SK-N-SH (cell line): Measurements from ENCODE around the gene NCAPG.

Experiments used
- TF ChIP-seq, protein P1 (sequence below): fragments of 200-600 bp; sonication (generic); IDR thresholded peaks from 2 replicates; pipeline ENCODE4 v1.6.1; 2017; ENCODE audit warnings: antibody characterized with exemption, mild to moderate bottlenecking, moderate library complexity
- TF ChIP-seq, protein P2 (sequence below): IDR thresholded peaks from 2 replicates; pipeline ENCODE4 v1.4.0; 2012; ENCODE audit warnings: low read depth, borderline replicate concordance

DNA sequence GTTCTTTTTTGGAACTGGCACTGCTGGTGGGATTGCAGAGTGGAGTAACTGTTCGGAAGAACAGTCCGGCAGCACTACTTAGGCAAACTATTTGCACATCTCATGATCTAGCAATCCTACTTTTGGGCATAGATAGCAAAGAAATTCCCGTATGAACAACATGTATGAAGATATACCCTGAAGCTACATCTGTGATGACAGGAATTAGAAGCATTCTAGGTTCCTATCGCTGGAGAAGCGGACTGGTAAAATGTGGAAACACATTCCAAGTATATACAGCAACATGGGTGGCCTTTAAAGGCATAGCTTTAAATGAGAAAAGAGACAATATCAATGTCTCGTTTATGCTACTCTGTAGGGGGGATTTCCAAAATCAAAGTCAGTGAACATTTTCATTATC is 3.3 kb upstream of the NCAPG start:
- TF ChIP-seq, protein P1, sequence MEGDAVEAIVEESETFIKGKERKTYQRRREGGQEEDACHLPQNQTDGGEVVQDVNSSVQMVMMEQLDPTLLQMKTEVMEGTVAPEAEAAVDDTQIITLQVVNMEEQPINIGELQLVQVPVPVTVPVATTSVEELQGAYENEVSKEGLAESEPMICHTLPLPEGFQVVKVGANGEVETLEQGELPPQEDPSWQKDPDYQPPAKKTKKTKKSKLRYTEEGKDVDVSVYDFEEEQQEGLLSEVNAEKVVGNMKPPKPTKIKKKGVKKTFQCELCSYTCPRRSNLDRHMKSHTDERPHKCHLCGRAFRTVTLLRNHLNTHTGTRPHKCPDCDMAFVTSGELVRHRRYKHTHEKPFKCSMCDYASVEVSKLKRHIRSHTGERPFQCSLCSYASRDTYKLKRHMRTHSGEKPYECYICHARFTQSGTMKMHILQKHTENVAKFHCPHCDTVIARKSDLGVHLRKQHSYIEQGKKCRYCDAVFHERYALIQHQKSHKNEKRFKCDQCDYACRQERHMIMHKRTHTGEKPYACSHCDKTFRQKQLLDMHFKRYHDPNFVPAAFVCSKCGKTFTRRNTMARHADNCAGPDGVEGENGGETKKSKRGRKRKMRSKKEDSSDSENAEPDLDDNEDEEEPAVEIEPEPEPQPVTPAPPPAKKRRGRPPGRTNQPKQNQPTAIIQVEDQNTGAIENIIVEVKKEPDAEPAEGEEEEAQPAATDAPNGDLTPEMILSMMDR, result no peak
- TF ChIP-seq, protein P2, sequence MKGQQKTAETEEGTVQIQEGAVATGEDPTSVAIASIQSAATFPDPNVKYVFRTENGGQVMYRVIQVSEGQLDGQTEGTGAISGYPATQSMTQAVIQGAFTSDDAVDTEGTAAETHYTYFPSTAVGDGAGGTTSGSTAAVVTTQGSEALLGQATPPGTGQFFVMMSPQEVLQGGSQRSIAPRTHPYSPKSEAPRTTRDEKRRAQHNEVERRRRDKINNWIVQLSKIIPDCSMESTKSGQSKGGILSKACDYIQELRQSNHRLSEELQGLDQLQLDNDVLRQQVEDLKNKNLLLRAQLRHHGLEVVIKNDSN, result no peak
